ENCODE measurements around the gene CHCHD4.

Gene CHCHD4

GRCh38 chr3:14124615-14125192 is at the start of gene CHCHD4, which contains the start of gene TMEM43:
CHCHD4 (minus strand) TSS chr3:14124870; CDS start chr3:14124676, 194 bp downstream.
TMEM43 (plus strand) TSS chr3:14125052; CDS start chr3:14125194, 142 bp downstream.
- peak; percentile 98 for DNase-seq (ENCODE audit: low read depth in 2 of 2)

- DNase-seq (ENCODE audit: low read depth in 2 of 2): no peak
Measured at GRCh38 chr3:14172496-14172895, 47.8 kb upstream of the CHCHD4 start.

GRCh38 chr3:14170531-14171159 is 46.0 kb upstream of the CHCHD4 start:
- DNase-seq (ENCODE audit: low read depth in 2 of 2): peak; percentile 92

- no peak for DNase-seq (ENCODE audit: low read depth in 2 of 2)
Measured at GRCh38 chr3:14169871-14170270, 45.2 kb upstream of the CHCHD4 start.

- no peak for DNase-seq (ENCODE audit: low read depth in 2 of 2)
Measured at GRCh38 chr3:14169435-14169834, 44.8 kb upstream of the CHCHD4 start.

- no peak for DNase-seq (ENCODE audit: low read depth in 2 of 2)
Measured at GRCh38 chr3:14166877-14167603, 42.4 kb upstream of the CHCHD4 start.

GRCh38 chr3:14162178-14162577 is 37.5 kb upstream of the CHCHD4 start:
- no peak for DNase-seq (ENCODE audit: low read depth in 2 of 2)

GRCh38 chr3:14161282-14161681 is 36.6 kb upstream of the CHCHD4 start:
- no peak for DNase-seq (ENCODE audit: low read depth in 2 of 2)

- no peak for DNase-seq (ENCODE audit: low read depth in 2 of 2)
Measured at GRCh38 chr3:14159426-14159825, 34.8 kb upstream of the CHCHD4 start.

- DNase-seq (ENCODE audit: low read depth in 2 of 2): no peak
Measured at GRCh38 chr3:14158370-14158769, 33.7 kb upstream of the CHCHD4 start.

GRCh38 chr3:14157951-14158350 is 33.3 kb upstream of the CHCHD4 start:
- no peak for DNase-seq (ENCODE audit: low read depth in 2 of 2)

- no peak for DNase-seq (ENCODE audit: low read depth in 2 of 2)
Measured at GRCh38 chr3:14156843-14157561, 32.3 kb upstream of the CHCHD4 start.

GRCh38 chr3:14156201-14156600 is 31.5 kb upstream of the CHCHD4 start:
- no peak for DNase-seq (ENCODE audit: low read depth in 2 of 2)

- no peak for DNase-seq (ENCODE audit: low read depth in 2 of 2)
Measured at GRCh38 chr3:14154895-14155440, 30.3 kb upstream of the CHCHD4 start.

GRCh38 chr3:14154276-14154675 is 29.6 kb upstream of the CHCHD4 start:
- DNase-seq (ENCODE audit: low read depth in 2 of 2): no peak

- DNase-seq (ENCODE audit: low read depth in 2 of 2): no peak
Measured at GRCh38 chr3:14153663-14154062, 29.0 kb upstream of the CHCHD4 start.

GRCh38 chr3:14152963-14153355 is 28.3 kb upstream of the CHCHD4 start:
- DNase-seq (ENCODE audit: low read depth in 2 of 2): no peak

GRCh38 chr3:14152233-14152962 is 27.7 kb upstream of the CHCHD4 start:
- no peak for DNase-seq (ENCODE audit: low read depth in 2 of 2)

GRCh38 chr3:14151471-14152083 is 26.9 kb upstream of the CHCHD4 start:
- DNase-seq (ENCODE audit: low read depth in 2 of 2): no peak

- no peak for DNase-seq (ENCODE audit: low read depth in 2 of 2)
Measured at GRCh38 chr3:14150491-14151230, 26.0 kb upstream of the CHCHD4 start.

Measured in fibroblast of skin of left quadriceps (primary cell).